Inferior parietal cortex (tissue), 1 donor: ENCODE measurements around the gene CCDC175.

Source experiments
- DNase-seq: peaks from one replicate; pipeline ENCODE4 v3.0.0-alpha.2; 2016; ENCODE audit errors: extremely low spot score

Gene CCDC175

DNA sequence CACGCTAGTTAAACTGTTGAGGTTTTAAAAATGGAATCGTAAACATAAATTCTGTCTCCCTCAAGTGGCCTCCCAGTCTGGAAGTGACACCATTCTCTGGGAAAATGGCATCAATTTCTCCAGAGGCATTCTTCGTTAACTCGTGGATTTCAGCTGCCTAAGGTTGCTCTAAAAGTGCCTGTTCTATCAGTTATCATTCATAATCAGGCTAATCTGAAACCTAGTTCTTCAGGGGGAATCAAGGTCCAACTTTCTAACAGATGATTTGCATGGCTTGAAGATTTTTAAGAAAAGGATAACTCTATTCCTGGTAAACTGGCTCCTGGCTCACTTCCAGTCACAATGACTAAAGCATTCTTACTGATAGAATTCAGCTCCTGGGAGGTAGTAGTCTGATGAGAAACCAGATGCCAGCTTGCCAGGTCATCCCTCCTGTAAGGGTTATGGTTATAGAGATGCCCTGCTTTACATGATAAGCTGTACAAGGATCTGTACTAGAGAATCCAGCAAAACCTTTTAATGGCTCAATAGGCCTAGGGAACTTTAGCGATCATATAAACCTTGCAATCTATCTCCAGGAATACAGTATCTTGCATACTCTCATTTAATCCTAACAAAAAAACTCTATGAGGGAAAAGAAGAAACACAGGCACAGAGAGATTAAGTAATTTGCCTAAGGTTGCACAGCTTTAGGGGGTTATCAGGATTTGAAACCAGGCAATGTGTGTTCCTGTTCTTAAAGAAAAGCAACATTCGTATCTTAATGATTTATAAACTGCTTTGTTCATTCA lies 93.9 kb downstream of the CCDC175 start:
- peak; percentile 62 for DNase-seq

DNA sequence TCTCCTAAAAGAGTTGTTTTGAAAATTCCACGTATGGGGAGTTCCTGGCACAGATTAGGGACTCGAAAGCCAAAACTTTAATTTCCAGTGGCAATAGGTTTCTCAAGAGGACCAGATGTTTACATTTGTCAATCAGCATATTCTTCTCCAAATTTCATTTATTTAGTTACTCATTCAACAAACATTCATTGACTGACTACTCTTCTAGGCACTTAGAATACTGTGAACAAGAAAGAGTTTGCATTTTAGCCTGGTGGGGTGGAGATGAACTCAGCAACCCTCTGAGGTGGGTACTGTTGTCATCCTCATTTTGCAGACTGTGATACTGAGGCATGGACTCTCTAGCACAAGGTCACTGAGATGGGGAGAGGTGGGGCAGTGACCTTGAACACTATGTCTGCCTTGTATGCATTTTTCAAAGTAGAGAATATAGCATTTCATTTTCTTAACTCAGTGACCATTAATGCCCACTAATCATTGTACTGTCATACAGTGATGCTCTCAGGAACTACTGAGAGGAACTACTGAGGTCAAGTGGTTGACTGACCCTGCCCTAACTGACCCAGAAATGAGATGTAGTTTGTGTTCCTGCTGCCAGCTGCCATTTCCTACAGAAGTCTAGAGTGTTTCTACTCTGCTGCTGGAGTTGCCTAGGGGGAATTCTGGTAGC lies 94.6 kb downstream of the CCDC175 start:
- no peak for DNase-seq

DNA sequence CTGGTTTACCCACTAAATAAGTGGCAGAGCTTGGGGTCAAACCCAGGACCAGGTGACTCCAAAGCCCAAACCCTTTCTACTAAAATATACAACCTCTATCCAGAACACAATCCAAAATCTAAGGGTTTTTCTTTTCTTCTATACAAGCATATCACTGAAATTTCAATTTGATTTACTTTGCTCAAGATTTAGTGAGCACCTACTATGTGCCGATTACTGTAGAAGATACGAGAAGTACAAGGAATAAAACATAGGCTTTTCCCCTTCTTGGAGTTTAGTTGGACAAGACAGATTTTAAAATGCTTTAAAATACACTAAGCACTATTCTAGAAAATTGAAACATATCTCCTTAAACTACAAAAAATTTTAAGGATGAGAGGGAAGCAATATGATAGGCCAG lies 95.2 kb downstream of the CCDC175 start:
- DNase-seq, result no peak

DNA sequence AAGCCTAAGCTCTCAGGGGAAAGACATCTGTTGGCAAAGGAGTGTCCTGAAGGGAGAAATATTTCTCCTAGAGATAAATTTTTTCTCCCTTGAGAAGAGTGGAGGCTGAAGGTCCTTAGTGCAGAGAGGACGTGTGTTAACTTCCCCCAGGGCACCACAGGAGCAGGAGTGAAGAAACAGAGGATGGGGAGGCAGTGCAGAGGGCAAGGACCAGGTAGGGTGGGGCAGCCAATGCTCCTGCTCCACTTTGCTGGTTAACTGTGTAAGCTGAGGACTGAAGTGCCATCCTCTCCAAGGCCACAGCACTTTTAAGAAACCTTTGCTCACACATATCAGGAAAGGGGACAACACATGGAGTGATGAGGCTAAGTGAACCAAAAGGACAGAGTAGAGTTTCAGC lies 96.4 kb downstream of the CCDC175 start:
- DNase-seq, result no peak

DNA sequence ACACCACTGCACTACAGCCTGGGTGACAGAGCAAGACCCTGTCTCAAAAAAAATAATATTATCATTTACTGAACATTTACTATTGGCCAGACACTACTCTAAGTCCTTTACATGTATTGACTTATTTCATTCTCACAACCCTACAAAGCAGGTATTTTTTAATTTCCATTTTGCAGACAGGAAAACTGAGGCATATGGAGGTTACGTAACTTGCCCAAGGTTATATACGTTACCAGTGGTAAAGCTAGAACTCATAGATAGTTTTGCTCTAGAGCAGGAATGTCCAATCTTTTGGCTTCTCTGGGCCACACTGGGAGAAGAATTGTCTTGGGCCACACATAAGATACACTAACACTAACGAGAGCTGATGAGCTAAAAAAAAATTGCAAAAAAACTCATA lies 98.1 kb downstream of the CCDC175 start:
- DNase-seq, result no peak

DNA sequence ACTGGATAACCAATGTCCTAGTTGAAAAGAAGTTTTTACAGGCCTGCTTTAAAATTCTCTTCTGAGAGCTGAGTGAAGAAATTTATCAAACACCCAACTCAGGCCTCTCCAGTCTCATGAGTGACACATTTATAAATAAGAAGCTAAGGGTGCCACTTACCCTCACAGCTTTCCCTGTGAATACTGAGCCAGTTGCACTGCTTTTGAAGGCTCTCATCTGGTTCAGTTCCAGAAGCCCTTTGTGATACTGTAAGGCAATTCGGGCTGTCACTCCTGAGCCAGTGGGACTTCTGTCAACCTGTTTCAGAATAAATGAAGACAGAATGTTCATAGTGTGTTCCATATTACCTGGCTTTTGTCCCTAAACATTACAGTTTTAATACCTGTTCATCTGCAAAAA lies 100.9 kb downstream of the CCDC175 start:
- no peak for DNase-seq

DNA sequence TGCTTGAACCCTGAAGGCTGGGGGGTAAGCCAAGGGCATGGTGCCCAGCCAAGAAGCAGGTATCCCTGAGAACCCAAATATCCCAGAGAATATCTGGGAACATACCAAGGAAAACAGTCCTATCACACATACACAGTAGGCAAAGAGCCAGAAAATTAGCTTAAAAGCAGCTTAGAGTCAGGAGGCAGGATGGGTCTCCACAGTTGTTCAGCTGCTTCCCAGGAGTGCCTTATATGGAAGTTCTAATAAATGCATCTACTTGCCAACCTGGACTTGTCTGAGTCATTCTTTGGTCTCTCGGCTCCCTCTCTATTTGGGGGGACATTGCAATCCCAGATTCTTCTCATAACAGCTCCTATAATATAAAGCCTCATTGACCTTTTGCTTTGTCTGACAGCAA lies 102.4 kb downstream of the CCDC175 start:
- DNase-seq, result no peak

DNA sequence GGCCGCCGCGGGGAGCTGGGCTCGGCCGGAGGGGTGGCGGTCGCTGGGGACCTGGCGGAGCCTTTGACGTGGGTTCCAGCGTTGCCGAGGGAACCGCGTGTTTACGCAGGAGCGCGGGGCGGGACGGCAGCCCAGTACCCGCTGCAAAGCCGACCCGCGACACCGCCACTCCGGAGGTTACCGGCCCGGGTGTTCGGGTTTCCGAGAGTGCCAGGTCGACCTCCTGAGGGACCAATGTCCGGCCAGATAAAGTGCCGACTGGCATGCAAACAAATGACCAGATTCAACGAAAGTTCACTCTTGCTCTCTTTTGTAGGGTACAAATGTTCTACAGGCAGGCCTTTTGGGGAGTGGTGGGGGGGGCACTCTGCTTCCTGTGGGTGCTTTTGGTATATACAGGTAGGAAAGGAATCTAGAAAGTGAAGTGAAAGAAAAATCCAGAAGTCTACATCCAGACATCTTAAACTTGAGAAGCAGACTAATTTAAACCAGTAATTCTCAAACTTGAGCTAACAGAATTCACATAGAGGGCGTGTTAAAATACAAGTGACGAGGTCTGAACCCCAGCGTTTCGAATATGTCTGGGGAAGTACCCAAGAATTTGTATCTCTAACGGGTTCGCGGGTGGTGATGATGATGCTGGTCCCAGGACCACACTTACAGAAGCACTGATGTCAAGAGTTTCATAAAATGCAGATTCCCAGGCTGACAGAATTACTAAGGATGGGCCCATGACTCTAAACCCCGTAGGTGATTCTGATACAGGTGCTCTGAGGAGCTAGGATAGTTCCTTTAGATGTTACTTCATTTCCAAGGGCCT lies 111.1 kb downstream of the CCDC175 start, which contains the start of gene GPR135:
Gene GPR135, minus strand, starts transcription at position 65 of the 820 bp plus-strand sequence. CDS start 154 bp downstream, outside the sequence.
- no peak for DNase-seq

DNA sequence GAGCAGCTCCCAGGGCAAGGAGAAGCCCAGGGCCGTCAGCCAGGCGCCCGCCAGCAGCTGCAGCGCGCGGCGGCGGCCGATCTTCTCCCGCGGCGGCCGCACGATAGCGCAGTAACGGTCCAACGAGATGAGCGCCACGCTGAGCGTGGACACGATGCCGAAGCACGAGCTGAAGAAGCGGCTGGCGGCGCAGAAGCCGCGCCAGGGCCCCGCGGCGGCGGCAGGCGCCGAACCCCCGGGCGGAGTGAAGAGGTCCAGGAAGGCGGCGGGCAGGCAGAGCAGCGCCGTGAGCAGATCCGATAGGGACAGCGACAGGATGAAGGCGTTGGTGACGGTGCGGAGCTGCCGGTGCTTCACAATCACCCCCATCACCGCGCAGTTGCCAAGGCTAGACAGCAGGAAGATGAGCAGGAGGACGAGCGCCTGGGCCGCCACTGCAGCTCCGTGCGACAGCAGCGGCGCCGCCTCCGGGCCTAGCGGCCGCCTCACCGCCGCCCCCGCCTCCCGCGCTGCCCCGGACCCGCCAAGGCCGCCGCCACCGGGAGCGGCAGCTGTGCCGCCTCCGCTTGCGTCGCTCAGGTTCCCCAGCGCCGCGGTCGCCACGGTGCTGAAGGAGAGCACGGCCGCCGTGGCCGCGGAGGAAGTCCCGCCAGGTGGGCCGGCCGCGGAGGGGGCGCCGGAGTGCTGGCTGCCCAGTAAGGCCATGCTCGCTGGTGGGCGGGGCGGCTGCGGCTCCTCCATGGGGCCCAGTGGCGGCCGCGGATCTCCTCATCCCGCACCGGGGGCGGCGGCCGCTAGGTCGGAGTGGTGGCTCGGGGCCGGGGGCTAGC lies 111.9 kb downstream of the CCDC175 start:
- no peak for DNase-seq

DNA sequence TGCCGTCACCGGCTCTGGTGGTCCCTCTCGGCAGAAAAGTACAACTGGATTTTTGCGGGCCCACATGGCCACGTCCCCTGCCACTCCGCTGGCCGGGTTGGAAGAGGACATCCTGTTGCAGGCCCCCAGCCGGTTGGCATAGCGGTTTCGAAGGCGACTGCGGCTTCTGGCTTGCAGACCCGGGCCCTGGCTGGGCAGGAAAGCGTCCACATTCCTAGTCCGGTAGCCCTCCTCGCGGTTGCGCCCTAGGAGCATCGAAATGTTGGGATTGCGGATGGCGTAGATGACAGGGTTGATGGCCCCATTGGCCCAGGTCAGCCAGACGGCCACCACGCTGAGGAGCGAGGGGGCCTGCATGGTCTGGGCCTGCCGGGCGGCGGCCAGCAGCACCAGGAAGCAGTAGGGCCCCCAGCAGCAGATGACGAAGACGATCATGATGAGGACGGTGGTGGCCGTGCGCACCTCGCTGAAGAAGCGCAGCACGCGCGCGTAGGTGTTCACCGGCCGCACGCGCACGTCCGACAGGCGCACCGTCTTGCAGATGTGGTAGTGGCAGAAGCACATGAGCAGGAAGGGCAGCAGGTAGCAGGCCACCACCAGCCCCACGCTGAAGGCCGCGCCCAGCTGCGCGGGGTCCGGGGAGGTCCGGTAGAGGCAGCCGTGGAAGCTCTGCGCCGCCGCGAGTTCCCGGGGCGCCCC lies 112.7 kb downstream of the CCDC175 start:
- DNase-seq, result no peak

DNA sequence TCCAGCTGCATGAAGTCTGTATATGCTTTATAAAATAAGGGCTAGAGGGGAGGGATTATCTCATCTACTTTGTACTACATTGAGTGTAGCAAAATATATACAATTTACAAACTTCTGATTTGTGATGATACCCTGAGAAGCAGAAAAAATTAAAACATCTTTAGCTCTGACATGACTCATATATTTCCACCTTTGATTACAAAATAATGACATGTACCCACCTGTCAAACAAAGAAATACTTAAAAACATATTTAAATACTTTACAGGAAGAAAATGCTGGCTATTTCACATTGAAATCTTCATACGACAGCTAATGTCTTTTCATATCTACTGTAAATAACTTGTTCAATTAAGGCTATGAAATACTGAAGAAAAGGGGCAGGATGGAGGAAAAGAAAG lies 114.7 kb downstream of the CCDC175 start:
- no peak for DNase-seq

DNA sequence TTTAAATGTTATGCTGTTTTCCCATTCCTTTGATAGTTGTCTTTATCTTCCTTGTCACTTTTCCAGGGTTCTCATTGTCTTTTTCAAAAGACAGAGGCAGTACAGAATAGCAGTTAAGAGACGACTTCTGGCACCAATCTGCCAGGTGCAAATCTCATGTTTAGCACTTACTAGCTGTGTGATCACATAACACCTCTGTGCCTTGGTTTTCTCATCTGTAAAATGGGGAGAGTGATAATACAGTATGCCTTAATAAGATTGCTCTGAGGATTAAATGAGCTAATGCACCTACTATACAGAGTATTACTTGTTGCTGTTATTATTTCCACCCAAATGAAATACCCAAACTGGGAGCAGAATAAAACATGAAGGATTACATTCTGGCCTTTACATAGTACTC lies 116.2 kb downstream of the CCDC175 start:
- no peak for DNase-seq

DNA sequence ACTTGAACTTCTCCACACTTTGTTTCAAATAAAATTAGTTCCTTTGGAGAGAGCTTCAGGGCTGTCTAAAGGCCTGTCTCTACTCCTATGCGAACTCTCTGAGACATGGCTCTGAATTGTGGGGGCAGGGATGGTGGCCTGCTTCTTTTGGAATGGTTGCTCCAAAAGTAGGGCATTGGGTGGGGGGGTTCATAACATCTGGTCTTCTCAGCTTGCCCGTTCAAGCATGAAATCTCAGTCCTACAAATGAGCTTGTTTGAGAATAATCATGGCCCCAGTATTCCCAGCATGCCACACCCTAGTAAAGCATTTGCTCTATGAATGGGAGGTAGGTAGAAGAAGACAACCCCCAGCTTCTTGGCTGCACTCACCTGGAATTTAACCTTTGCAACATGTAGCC lies 118.1 kb downstream of the CCDC175 start:
- DNase-seq, result no peak

DNA sequence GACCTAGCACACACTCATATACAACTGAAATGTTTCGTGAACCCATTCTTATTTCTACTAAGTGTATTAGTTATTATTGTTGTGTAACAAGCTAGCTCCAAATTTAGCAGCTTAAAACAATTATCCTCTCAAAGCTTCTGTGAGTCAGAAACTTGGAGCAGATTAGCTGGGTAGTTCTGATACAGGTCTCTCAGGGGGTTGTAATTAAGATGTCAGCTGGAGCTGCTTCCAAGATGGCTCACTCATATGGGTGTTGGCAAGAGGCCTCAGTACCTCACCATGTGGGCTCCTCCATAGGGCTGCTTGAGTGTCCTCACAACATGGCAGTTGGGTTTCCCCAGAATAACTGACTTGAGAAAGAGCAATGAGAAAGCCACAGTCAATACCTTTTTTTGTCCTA lies 121.2 kb downstream of the CCDC175 start:
- no peak for DNase-seq
